Adipose tissue (tissue), 3 donors: Measurements from ENCODE around the gene FYB1. TPM values are rescaled to one million over a fixed set of nuclear protein-coding genes. Genes with fewer than 3 reads are reported as not detected.
"Not testable (repeated sequence)": the region's sequence is repeated elsewhere in the genome, so short reads cannot be mapped to it uniquely, and the experiment has no call there.

Experiments
- H3K27ac ChIP-seq: one replicate; pipeline ENCODE4 v1.5.1; 2013; ENCODE audit warnings: low read depth, low read length
- WGBS, 3 donors: extraction: QIAGEN DNeasy Blood & Tissue Kit; methylation state at CpG; one replicate each; pipeline ENCODE4 v1.1.7; 2013; 5-methylcytosine and 5-hydroxymethylcytosine counted together
- polyA plus RNA-seq, 3 donors: library from polyadenylated mRNA; stranded (reverse); fragments of 200-250 nt; gene quantifications; one replicate each; pipeline ENCODE4 v1.2.3, GENCODE V29; 2013
- donor health status: healthy with polysubstance abuse.
- donor health status: Bipolar disorder and iron deficiency.
- donor health status: healthy.

Gene FYB1
- polyA plus RNA-seq, 3 donors = 1.1 to 12.1 (median 4.9) TPM

- H3K27ac ChIP-seq = no peak overlapping the region
- WGBS, 3 donors = 37 to 51% (median 40%) methylated on average over 11 of the region's 11 CpGs
These were observed 24.8 kb downstream of the FYB1 start for GRCh38 chr5:39194466-39195136.

- H3K27ac ChIP-seq = no peak overlapping the region
- 53 to 80% (median 74%) methylated on average over 6 of the region's 6 CpGs for WGBS, 3 donors
These were observed 25.6 kb downstream of the FYB1 start for GRCh38 chr5:39193553-39194465.

- no peak overlapping the region for H3K27ac ChIP-seq
- 44 to 67% (median 53%) methylated on average over 2 of the region's 2 CpGs for WGBS, 3 donors
These were observed 26.8 kb downstream of the FYB1 start for GRCh38 chr5:39192450-39193160.

- no peak overlapping the region for H3K27ac ChIP-seq
- 28 to 38% (median 35%) methylated on average over 6 of the region's 6 CpGs for WGBS, 3 donors
These were observed 28.1 kb downstream of the FYB1 start for GRCh38 chr5:39191216-39191615.

GRCh38 chr5:39190311-39191102 lies 28.9 kb downstream of the FYB1 start:
- H3K27ac ChIP-seq = no peak overlapping the region
- 67 to 80% (median 71%) methylated on average over 4 of the region's 4 CpGs for WGBS, 3 donors

- 44 to 60% (median 57%) methylated on average over 4 of the region's 4 CpGs for WGBS, 3 donors
- H3K27ac ChIP-seq = no peak overlapping the region
These were observed 29.9 kb downstream of the FYB1 start for GRCh38 chr5:39189292-39189955.

- 76 to 81% (median 77%) methylated on average over 12 to 13 of the region's 13 CpGs for WGBS, 3 donors
- H3K27ac ChIP-seq = no peak overlapping the region
These were observed 31.3 kb downstream of the FYB1 start for GRCh38 chr5:39187831-39188731.

GRCh38 chr5:39186722-39187539 lies 32.4 kb downstream of the FYB1 start:
- 67 to 86% (median 86%) methylated on average over 7 of the region's 7 CpGs for whole genome bisulfite sequencing, 3 donors

GRCh38 chr5:39186289-39186688 lies 33.1 kb downstream of the FYB1 start:
- WGBS, 3 donors = 93 to 96% (median 96%) methylated on average over 2 of the region's 2 CpGs
- H3K27ac ChIP-seq = no peak overlapping the region

More at GRCh38 chr5:39186722-39187539, 32.4 kb downstream of the FYB1 start:
- H3K27ac ChIP-seq = no peak overlapping the region

GRCh38 chr5:39185761-39186160 lies 33.6 kb downstream of the FYB1 start:
- 90 to 94% (median 93%) methylated on average over 9 of the region's 9 CpGs for WGBS, 3 donors
- no peak overlapping the region for H3K27ac ChIP-seq

GRCh38 chr5:39179561-39179960 lies 39.8 kb downstream of the FYB1 start:
- not testable (repeated sequence) for H3K27ac ChIP-seq
- 51 to 63% (median 55%) methylated on average over 3 of the region's 3 CpGs for whole genome bisulfite sequencing, 3 donors

GRCh38 chr5:39178861-39179260 lies 40.5 kb downstream of the FYB1 start:
- WGBS, 3 donors = 78 to 80% (median 79%) methylated on average over 8 of the region's 8 CpGs
- H3K27ac ChIP-seq = no peak overlapping the region

- no peak overlapping the region for H3K27ac ChIP-seq
- 34 to 66% (median 49%) methylated on average over 3 of the region's 3 CpGs for WGBS, 3 donors
These were observed 41.2 kb downstream of the FYB1 start for GRCh38 chr5:39178171-39178570.

GRCh38 chr5:39177631-39177964 lies 41.8 kb downstream of the FYB1 start:
- H3K27ac ChIP-seq = no peak overlapping the region
- 43 to 59% (median 55%) methylated on average over 3 of the region's 3 CpGs for WGBS, 3 donors

GRCh38 chr5:39176759-39177630 lies 42.4 kb downstream of the FYB1 start:
- no peak overlapping the region for H3K27ac ChIP-seq
- WGBS, 3 donors = 54 to 77% (median 64%) methylated on average over 3 of the region's 3 CpGs
